ENCODE results near the gene ENG.
"Not testable (repeated sequence)": the region's sequence is repeated elsewhere in the genome, so short reads cannot be mapped to it uniquely, and the experiment has no call there.

ENG gene

DNA sequence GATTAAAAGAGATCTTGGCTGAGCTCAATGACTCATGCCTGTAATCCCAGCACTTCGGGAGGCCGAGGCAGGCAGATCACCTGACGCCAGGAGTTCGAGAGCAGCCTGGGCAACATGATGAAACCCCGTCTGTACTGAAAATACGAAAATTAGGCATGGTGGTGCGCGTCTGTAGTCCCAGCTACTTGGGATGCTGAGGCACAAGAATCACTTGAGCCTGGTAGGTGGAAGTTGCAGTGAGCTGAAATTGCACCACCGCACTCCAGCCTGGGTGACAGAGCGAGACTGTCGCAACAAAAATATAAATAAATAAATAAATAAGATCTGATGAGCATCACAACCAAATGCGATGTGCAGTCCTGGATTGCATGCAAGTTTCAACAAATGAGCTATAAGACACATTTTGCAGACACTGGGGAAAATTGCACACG, 8.7 kb upstream of the ENG start:
- DNase-seq, result no peak

DNA sequence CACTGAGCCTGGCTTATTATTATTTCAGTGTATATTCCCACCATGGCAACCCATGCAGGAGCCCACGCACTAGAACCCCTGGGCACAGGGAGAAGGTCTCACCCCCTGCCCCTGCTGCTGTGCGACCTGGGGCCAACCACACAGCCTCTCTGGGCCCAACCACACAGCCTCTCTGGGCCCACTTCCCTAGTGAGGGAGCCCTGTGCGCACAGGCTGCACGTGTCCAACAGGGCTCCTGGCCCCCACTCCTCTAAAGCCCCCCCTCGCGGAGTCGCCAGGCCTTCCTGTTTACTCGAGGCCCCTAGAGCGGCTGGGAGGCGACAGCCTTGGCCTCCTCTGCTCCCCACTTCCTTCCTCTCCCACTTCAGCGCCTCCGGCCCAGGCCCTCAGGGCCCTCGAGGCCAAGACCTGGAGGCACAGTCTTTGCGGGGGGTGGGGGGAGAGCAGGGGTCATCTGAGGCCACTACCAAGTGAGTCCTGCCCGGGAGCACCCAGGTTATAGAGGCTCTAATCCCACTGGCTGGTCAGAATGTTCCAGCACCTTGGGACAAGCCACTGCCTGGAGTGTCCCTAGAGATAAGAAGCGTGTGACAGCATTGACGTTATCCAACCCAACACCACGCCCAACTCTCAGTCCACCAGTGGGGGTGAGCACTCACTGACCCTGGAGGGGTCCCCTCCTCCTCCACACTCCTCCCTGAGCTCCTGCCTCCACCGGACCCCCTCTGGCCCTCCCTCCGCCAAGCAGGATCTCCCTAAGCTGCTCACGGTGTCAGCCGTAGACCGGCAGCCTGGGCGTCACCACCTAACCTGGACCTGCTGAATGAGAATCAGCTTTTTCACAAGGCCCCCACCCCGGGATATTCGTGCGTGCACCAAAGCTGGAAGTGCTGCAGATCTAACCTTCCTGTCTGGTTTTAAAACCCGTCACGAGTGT, 7.9 kb upstream of the ENG start:
- DNase-seq, result no peak

DNA sequence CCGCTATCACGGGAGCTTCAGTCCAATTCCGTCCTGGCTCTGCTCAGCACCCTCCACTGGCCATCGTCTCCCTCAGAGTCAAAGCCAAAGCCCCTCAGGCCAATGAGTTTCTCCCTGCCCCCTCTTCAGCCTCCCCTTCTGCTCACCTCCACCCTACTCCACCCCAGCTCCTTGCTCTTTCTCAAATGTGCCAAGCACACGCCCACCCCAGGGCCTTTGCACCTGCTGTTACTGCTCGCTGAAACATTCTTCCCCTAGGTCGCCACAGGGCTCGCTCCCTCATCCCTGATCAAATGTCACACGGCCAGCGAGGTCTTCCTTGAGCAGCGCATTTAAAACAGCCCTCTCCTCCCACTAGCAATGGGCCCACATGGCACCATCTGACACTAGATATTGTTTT, 6.3 kb upstream of the ENG start:
- no peak for DNase-seq

DNA sequence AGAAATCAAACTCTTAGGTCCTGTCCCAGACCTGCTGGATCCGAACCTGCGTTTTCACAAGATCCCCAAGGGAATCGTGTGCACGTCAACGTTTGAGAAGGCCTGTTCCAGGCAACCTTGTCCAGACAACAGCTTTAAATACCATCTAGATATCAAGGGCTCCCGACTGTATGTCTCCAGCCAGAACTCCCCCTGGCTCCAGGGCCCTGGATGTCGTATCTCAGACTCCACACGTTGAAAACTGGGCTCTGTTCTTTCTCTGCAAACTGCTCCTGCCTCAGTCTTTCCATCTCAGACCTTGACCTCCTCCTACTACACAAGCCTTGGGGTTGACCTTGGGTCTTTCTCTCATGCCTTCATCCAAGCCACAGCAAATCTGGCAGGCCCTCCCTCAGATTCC, 5.8 kb upstream of the ENG start:
- DNase-seq, result no peak

- peak in 1 of 2 experiments; percentile 19 for DNase-seq
These were observed 3.6 kb upstream of the ENG start for GRCh38 chr9:127858041-127858512.

GRCh38 chr9:127857278-127857677, 2.8 kb upstream of the ENG start:
- DNase-seq, result no peak

- no peak for DNase-seq
These were observed 2.3 kb upstream of the ENG start for GRCh38 chr9:127856729-127857116.

DNA sequence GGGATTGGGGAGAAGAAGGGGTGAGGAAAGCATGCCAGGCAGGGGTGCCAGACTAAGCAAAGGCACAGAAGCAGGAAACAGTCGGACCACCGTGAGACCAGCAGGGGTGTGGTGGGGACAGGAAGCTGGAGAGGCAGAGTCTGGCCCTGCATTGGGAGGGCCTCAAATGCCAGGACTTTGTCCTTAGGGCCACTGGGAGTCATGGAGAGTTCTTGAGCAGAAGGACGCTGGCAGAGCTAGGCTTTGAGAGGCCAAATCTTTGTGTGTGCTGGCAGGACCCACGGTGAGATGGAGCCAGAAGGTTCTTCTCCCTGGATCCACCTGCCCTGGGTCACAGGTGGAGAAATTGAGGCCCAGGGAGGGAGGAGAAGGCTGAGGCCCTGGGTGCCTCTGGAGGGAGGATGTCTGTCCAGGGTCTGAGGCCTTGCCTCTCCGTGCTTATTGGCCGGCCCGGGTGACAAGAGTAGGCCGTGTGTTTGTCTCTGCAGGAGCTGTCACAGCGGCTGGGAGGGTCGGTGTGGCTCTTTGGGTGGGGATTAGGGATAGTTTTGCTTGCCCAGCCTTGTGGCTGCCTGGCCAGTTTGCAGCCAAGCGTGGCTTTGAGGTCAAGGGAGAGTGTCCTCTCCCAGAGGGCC, 1.8 kb upstream of the ENG start:
- DNase-seq, result no peak

DNA sequence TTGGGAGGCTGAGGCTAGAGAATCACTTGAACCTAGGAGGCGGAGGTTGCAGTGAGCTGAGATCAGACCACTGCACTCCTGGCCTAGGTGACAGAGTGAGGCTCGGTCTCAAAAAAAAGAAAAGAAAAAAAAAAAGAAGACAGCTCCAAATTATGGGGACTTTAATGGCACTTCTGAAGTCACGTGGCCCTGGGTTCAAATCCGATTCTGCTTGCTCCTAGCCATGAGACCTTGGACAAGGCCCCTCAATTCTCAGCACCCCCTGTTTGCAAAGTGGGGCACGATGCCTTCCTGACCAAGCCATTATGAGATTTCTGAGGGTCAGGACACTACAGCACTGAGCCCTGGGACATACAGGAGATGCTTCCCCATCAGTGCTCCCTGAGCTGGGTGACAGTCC, 1.1 kb upstream of the ENG start:
- DNase-seq, result no peak

DNA sequence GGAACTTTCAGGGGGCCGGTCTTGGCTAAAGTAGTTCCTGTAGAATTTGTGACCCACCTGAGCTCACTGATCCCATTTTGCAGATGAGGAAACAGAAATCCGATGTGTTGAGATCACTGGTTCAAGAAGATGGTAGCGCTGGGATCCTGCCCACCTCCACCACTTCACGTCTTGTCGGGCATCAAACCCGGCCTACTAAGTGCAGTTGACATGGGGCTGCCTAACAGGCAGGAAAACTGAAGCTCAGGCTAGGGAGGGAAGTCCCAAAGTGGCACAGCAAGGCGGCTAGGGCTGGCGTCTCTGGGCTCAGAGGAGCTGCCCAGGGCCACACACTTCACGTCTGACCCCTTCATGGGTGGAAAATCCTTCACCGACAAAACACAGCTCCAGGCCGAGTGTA, 502 bp upstream of the ENG start:
- DNase-seq, result no peak

DNA sequence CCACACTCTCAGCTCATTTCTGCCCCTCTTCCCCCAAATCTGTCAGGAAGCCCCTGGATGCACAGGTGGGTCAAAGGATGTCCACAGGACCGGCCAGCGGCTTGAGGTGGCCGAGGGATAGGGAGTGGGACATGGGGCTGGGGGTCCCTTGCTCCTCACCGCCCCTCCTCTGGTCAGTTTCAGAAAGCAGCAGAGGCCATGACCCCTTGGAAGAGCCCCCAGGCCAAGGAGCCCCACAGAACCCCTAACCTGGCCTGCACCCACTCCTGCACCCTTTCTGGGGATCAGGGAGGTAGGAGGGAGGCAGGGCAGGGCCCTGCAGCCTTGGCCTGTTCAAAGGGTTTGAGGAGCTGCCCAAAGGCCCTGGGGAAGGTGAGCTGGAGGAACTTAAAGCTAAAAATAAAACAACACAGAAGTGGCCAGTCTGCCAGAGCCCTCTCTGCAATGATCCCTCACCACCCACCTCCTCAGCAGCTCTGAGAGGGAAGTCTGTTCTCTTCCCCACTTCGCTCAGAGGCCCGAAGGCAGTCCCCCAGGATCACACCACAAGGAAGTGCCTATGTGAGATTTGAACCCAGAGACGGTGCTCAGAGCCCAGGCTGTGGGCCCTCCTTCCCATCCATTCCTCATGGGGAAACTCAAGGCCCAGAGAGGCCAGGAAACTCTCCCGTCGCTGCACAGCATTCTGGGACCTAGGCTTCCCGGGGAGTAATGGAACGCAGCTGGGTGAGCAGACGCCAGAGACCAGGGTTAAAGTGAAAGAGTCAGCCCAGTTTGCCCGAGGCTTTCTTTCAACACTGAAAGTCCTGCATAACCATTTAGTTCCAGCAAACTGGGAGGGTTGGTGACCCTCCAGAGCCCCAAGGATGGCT, 910 bp downstream of the ENG start:
- no peak for DNase-seq

DNA sequence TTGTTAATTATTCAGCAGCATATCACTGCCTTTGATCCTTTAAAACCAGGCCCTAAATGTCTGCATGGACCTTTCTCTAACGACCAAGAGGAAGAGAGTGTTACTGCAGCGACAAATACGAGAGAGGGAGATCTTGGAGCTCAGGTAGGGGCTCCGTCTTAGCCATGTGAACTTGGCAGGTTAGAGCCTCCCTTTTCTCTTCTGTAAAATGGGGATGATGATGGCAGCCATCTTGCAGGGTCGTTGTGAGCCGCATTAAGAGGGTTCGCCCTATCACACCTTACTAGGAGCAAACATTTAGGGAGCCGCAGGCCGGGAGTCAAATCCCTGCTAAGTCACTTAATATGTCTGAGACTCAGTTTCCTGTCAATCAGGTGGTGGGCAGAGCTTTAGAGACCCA, 1.6 kb downstream of the ENG start:
- DNase-seq, result no peak

DNA sequence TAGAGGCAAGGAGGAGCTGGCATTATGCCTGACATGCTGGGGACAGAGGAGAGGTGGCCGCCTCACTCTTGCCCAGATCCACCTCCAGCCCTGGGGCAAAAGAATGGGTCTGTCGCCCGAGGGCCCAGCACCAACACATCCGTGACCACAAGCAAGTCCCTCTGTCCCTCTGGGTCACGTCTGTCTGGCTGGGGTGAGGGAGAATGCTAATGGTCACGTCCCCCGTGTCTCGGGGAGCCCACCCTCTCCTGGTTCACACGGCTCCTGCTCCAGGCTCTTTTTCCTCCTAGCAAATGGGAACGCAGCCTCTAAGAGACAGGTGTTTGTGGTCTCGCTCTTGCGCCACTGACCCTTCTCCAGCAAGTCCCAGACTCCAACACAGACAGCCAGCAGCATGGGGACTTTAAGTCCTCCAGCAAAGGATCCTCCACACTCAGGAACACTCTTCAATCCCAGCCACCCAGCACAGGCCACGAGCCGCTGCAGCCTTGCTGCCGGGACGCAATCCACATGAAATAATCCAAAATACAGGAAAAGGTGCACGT, 4.1 kb downstream of the ENG start:
- no peak for DNase-seq

DNA sequence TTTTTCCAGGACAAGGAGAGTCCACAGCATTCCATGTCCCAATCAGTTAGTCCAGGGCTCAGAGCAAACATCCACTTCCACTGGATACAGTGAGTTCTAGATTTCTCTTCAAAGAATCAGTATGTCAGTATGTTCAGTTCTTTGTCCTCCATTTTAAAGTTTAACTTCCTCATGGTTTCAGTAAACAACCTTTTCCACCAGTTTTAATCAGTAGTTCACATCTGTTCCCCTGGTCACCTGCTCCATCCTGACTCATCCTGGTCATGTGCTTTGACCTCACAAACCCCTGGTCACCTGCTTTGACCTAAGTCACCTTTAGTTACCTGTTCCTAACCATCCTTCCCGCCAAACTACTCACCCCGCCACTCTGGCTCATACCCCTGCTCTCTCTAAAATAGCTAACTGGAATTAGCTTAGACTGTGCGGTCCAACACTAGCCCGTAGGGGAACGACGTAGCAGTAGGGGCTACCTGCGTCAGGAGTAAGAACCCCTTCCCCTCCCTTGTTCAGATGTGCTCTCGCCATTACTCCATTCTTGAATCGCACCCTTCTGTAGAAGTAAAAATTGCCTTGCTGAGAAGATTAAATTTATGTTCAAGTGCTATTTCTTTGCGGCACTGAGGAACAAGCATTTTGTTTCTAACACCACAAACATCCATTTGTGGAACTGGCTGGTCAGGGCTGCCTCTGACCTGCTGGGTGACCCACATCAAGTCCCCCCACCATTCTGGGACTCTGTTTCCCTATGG, 5.5 kb downstream of the ENG start:
- DNase-seq, result no peak

- no peak for DNase-seq
These were observed 6.4 kb downstream of the ENG start for GRCh38 chr9:127847833-127848755.

DNA sequence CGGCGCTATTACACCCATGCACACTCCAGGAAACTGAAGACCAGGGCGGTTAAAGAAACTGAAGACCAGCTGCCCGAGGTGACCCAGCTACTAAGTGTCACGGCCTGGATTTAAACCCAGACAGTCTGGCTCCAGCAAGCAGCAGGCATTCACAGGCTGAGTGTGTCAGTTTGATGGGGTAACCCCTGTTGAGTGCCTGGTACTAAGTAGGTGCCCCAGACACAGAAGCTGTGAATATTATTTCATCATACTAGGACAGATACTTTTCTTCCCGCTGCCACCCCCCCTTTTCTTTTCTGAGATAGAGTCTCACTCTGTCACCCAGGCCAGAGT, 7.3 kb downstream of the ENG start:
- DNase-seq, result no peak

DNA sequence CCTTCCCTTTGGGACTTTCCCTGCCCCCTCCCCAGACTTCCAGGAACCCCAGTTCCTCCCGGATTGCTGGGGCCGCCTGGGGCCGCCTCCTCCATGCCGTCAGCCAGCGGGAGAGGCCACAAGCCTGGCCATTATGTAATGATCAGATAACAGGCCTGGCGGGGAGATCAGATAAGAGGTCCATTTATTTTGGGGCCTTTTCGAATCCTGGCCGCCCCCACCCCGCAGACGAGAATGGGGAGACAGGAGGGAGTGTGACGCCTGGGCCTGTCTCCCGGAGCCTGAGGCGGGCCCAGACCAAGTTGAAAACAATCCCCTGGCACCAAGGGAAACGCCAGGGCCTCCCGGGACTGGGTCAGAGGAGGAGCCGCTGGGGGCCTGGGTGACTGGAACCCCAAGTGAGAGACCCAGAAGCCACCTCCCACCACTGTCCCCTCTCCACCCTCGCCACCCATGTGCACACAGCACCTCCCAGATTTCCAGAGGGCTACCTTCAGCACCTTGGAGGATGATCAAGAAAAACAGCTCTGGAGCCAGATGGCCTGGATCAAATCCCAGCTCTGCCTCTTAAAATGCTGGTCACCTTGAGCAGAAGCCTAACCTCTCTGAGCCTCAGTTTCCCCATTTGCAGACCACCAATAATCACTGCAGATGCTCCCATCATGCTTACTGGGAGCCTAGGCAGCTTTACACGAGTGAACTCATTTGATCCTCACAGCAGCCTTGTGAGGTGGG, 7.8 kb downstream of the ENG start:
- DNase-seq, result no peak

DNA sequence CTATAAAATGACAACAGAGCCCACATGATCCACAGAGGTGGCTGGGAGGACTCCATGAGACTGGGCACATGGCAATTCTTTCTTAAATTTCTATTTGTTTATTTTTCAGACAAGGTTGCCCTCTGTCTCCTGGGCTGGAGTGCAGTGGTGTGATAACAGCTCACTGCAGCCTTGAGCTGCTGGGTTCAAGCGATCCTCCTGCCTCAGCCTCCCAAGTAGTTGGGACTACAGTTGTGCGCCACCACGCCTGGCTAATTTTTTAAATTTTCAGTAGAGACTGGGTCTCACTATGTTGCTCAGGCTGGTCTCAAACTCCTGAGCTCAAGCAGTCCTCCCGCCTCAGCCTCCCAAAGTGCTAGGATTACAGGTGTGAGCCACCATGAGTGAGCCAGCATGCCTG, 8.8 kb downstream of the ENG start:
- not testable (repeated sequence) for DNase-seq

DNA sequence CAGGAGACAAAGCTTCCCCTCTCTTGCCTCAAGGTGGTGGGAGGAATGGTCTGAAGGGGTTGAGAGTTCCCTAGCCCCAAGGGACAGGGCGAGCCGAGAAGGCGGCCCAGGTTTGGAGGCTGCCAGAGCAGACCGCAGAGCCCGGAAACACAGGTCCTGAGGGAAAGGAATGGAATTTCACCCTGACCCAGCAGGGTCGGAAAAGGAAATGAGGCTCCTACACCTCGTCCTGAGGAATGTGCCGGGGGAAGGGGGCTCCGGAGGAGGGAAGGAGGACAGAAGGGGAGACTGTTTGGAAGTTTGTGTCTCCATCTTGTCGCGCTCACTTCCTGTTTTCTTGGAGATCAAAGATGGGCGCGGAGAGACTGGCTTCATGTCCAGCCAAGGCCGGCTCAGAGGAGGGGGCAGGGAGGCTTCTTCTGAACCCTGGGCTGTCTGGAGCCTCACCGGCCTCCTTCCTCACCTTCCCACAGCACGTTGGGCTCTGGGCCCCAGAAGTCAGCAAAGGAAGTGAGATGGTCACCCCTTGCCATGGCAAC, 9.6 kb downstream of the ENG start:
- DNase-seq, result no peak

Measured in NCI-H526 (cell line).